HG03103 (cell line): ENCODE results near the gene PLEKHA1.

ENCODE experiments used
- ATAC-seq: cut with Tn5 transposase; IDR thresholded peaks from one replicate; pipeline ENCODE4 v1.9.1; 2021; ENCODE audit warnings: low read depth; ENCODE audit not compliant: unreplicated experiment

Gene PLEKHA1

DNA sequence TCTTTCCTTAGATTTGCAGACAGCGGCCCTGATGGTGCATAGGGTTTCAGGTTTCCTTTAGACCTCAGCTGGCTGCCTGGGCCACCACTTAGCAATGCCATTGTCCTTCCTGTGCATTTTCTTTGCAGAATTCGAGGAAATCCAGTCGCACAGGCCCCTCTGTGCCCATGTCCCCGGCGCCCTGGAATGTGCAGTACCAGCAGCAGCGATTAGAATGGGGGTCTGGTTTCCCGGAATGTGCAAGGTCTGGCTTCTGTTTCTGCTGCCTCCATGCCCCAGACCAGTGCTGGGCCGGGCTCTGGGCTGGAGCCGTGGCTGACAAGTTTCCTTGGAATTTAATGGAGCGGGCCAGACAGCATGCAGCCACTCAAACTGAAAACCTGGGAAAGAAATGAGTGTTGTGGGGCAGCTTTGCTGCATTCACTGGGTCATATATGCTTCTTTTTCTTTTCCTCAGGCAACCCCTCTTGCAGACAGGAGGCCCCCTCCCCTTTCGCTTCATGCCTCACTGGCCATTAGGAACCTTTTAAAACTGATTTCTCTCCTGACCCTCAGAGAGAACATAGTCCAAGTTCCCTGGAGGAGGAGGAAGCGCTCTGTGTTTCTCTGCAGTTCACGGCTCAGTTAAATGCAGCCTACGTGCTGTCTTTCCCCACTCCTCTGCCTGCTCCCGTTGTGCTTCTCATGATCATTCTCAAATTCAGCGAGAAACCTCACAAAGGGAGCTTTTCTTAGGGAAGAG is 101.3 kb downstream of the PLEKHA1 start:
- ATAC-seq = no peak

DNA sequence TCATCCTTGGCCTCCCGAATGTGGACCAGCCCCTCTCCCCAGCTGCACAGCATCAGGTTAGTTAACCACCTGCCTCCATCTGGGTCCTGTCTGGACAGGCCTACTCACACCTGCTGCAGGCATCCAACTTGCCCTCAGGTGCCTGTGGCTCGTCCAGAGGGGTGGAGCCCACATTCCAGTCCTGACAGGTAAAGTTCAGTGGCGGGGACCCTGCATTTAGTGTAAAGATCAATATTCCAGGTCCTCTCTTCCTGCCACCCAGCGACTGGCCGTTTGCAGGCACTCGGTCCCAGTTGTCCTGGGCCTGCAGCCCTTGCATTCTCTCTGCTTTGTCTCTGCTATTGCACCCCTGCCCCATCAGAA is 101.8 kb downstream of the PLEKHA1 start:
- ATAC-seq = no peak

DNA sequence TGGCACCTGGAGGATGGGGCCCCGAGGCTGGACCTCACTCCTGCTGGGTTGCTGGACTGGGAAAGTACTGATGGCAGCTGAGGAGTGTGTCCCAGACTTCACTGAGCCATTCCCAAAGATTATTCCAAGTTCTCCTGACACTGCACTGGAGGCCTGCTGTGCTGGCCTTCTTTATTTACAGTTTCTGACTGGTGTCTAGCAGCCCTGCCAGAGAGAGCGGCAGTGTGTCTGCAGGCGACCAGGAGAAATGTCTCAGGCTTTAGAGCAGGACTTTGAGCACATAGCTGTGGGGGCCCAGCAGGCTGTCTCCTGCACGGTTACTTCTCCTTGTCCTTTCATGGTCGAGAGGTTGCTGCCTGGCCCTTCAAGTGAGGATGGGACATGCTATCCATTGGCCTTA is 102.9 kb downstream of the PLEKHA1 start:
- ATAC-seq = no peak

DNA sequence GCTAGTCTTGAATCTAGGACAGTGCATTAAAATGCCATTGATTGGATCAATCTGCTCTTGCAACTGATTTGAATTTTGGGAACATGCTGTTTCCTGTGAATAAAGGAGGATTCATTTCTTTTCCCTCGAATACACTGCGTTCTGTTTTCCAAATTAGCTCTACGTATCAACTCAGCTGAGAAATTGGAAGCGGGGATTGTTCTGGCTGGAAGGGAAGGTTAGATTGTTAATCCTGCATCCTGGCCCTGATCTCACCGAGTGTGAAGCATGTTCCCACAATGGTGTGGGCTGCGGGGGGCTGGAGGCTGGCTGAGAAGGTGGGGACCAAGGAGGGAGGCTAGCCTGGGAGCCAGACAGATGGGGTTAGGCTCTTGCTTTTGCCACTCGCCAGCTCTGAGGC is 104.5 kb downstream of the PLEKHA1 start:
- no peak for ATAC-seq

DNA sequence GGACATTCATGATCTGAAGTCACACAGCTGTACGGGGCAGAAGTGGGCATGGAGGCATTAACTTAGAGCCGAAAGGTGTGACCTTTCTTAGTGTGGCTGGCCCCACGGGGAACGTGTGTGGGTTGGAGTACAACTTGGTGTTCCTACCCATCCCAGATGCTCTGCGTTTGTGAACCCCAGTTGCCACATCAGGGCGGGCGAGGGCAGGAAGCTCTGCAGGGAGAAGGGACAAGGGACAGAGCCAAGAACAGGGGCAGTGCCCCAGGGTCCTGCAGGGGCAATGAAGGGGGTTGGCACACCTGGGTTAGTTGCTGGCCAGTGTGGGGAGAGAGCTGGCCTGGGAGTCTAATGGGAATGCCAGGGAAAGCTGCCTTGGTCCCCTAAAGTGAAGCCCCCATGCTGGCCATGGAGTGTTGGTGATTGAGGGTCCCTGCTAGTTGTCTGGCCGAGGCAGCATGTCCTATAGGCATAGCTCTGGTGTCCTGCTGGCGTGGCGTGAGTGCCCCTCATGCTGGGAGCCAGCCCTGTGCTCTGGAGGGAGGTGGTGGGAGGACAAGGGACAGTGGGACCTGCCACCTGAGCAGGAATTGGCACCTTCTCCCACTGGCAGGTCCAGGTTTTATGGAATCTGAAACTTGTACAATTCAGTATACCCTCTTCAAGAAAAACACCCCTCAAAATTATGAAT is 105.8 kb downstream of the PLEKHA1 start:
- no peak for ATAC-seq

DNA sequence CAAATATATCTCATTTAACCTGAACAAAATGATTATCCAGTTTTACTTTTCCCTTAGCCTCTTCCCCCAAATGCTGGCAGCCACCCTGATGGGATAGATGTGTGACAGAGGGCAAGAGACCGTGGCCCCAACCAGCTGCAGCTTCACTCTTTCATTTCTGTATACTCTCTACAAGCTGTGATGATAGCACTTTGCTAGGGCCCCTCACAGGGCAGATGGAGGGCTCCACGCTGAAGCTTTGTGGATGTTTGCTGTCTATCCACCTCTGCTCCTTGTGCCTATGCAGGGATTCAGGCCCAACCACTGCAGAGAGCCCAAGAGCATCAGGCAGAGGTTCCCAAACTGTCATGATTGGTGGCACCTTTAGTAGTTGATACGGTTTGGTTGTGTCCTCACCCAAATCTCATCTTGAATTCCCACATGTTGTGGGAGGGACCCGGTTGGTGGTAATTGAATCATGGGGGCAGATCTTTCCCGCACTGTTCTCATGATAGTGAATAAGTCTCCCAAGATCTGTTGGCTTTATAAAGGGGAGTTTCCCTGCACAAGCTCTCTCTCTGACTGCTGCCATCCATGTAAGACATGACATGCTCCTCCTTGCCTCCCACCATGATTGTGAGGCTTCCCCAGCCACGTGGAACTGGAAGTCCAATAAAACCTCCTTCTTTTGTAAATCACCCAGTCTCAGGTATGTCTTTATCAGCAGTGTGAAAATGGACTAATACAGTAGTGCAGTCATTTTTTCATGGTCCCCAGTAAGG is 107.0 kb downstream of the PLEKHA1 start:
- no peak for ATAC-seq
